Measurements from ENCODE around the gene TUBB4B.
"Not testable (repeated sequence)": the region's sequence is repeated elsewhere in the genome, so short reads cannot be mapped to it uniquely, and the experiment has no call there.

TUBB4B gene

GRCh38 chr9:137234758-137235423 lies 6.2 kb upstream of the TUBB4B start:
- no peaks in the 10 kb centered on the region for H3K36me3 Mint-ChIP-seq (ENCODE audit: low read depth)
- peaks cover 19% of the 10 kb centered on the region for H3K4me1 Mint-ChIP-seq
- no peak overlapping the region for H3K4me3 Mint-ChIP-seq
- DNase-seq (no peak), ATAC-seq (no peak)
- H3K27ac Mint-ChIP-seq = no peak overlapping the region
- H3K9me3 Mint-ChIP-seq = no peaks in the 10 kb centered on the region
- H3K27me3 Mint-ChIP-seq = no peaks in the 10 kb centered on the region

GRCh38 chr9:137235424-137236237 lies 5.5 kb upstream of the TUBB4B start:
- Mint-ChIP-seq H3K9me3 (no peaks in the 10 kb centered on the region), H3K27me3 (no peaks in the 10 kb centered on the region), H3K4me3 (no peak overlapping the region), H3K36me3 (ENCODE audit: low read depth) (no peaks in the 10 kb centered on the region), H3K27ac (no peak overlapping the region), H3K4me1 (peaks cover 19% of the 10 kb centered on the region)
- DNase-seq (no peak), ATAC-seq (no peak)

- peaks cover 22% of the 10 kb centered on the region for H3K4me1 Mint-ChIP-seq
- H3K36me3 Mint-ChIP-seq (ENCODE audit: low read depth) = peaks cover 4% of the 10 kb centered on the region
- DNase-seq = peak; percentile 97
- no peaks in the 10 kb centered on the region for H3K9me3 Mint-ChIP-seq
- no peak overlapping the region for H3K4me3 Mint-ChIP-seq
- H3K27me3 Mint-ChIP-seq = peaks cover 3% of the 10 kb centered on the region
- no peak overlapping the region for H3K27ac Mint-ChIP-seq
- ATAC-seq = peak; percentile 31
Measured at GRCh38 chr9:137236238-137236935, 4.7 kb upstream of the TUBB4B start.

GRCh38 chr9:137236936-137237421 lies 4.1 kb upstream of the TUBB4B start:
- no peaks in the 10 kb centered on the region for H3K9me3 Mint-ChIP-seq
- peaks cover 3% of the 10 kb centered on the region for H3K27me3 Mint-ChIP-seq
- peaks cover 6% of the 10 kb centered on the region for H3K36me3 Mint-ChIP-seq (ENCODE audit: low read depth)
- DNase-seq = no peak
- peaks cover 24% of the 10 kb centered on the region for H3K4me1 Mint-ChIP-seq
- no peak for ATAC-seq
- H3K27ac Mint-ChIP-seq = no peak overlapping the region
- no peak overlapping the region for H3K4me3 Mint-ChIP-seq

GRCh38 chr9:137237759-137238726 lies 3.0 kb upstream of the TUBB4B start:
- H3K4me1 Mint-ChIP-seq = peaks cover 34% of the 10 kb centered on the region
- H3K27ac Mint-ChIP-seq = no peak overlapping the region
- DNase-seq = no peak
- H3K9me3 Mint-ChIP-seq = no peaks in the 10 kb centered on the region
- no peak for ATAC-seq
- H3K27me3 Mint-ChIP-seq = peaks cover 3% of the 10 kb centered on the region
- no peak overlapping the region for H3K4me3 Mint-ChIP-seq
- peaks cover 17% of the 10 kb centered on the region for H3K36me3 Mint-ChIP-seq (ENCODE audit: low read depth)

GRCh38 chr9:137239541-137240200 lies 1.4 kb upstream of the TUBB4B start:
- H3K4me1 Mint-ChIP-seq = peaks cover 37% of the 10 kb centered on the region

GRCh38 chr9:137240318-137240840 lies 708 bp upstream of the TUBB4B start:
- Mint-ChIP-seq H3K9me3 (no peaks in the 10 kb centered on the region), H3K36me3 (ENCODE audit: low read depth) (peaks cover 25% of the 10 kb centered on the region), H3K4me3 (peak overlapping the region; percentile 88), H3K27ac (peak overlapping the region; percentile 42), H3K4me1 (peaks cover 34% of the 10 kb centered on the region), H3K27me3 (peaks cover 3% of the 10 kb centered on the region)
- DNase-seq (peak; percentile 70), ATAC-seq (peak; percentile 20)

More at GRCh38 chr9:137239541-137240200, 1.4 kb upstream of the TUBB4B start:
- DNase-seq, ATAC-seq, H3K27me3 Mint-ChIP-seq, H3K9me3 Mint-ChIP-seq: not testable (repeated sequence)
- H3K36me3 Mint-ChIP-seq (ENCODE audit: low read depth) = peaks cover 25% of the 10 kb centered on the region
- peak overlapping the region; percentile 42 for H3K27ac Mint-ChIP-seq
- H3K4me3 Mint-ChIP-seq = peak overlapping the region; percentile 88

- H3K36me3 Mint-ChIP-seq (ENCODE audit: low read depth) = peaks cover 25% of the 10 kb centered on the region
- no peaks in the 10 kb centered on the region for H3K9me3 Mint-ChIP-seq
- peaks cover 3% of the 10 kb centered on the region for H3K27me3 Mint-ChIP-seq
- ATAC-seq (peak; percentile 8), DNase-seq (peak; percentile 71)
- H3K27ac Mint-ChIP-seq = peak overlapping the region; percentile 97
- H3K4me3 Mint-ChIP-seq = peak overlapping the region; percentile 88
- H3K4me1 Mint-ChIP-seq = peaks cover 33% of the 10 kb centered on the region
Measured at GRCh38 chr9:137241490-137242268, 592 bp downstream of the TUBB4B start.

- peaks cover 25% of the 10 kb centered on the region for H3K36me3 Mint-ChIP-seq (ENCODE audit: low read depth)
- H3K9me3 Mint-ChIP-seq = no peaks in the 10 kb centered on the region
- H3K4me1 Mint-ChIP-seq = peaks cover 31% of the 10 kb centered on the region
- H3K27me3 Mint-ChIP-seq = peaks cover 3% of the 10 kb centered on the region
- H3K27ac Mint-ChIP-seq = peak overlapping the region; percentile 88
- H3K4me3 Mint-ChIP-seq = peak overlapping the region; percentile 83
- DNase-seq (no peak), ATAC-seq (no peak)
Measured at GRCh38 chr9:137242269-137243203, 1.4 kb downstream of the TUBB4B start.

GRCh38 chr9:137243266-137243625 lies 2.2 kb downstream of the TUBB4B start:
- Mint-ChIP-seq H3K27ac (peak overlapping the region; percentile 88), H3K4me1 (peaks cover 29% of the 10 kb centered on the region), H3K4me3 (peak overlapping the region; percentile 83), H3K36me3 (ENCODE audit: low read depth) (peaks cover 25% of the 10 kb centered on the region)
- not testable (repeated sequence) for H3K27me3 Mint-ChIP-seq, DNase-seq, ATAC-seq, H3K9me3 Mint-ChIP-seq

- Mint-ChIP-seq H3K4me3 (peak overlapping the region; percentile 83), H3K27ac (no peak overlapping the region), H3K4me1 (peaks cover 26% of the 10 kb centered on the region)
Measured at GRCh38 chr9:137243626-137244485, 2.8 kb downstream of the TUBB4B start.

More at GRCh38 chr9:137243626-137244485, 2.8 kb downstream of the TUBB4B start:
- H3K36me3 Mint-ChIP-seq (ENCODE audit: low read depth) = peaks cover 25% of the 10 kb centered on the region
- H3K9me3 Mint-ChIP-seq = no peaks in the 10 kb centered on the region
- DNase-seq (peak; percentile 12), ATAC-seq (no peak)
- peaks cover 3% of the 10 kb centered on the region for H3K27me3 Mint-ChIP-seq

Measured in activated naive CD8-positive, alpha-beta T cell treated with anti-CD3 and anti-CD28 coated beads, Interleukin-2, amount 50 U/mL, for 24 hours (primary cell).